KG1 (cell line): ENCODE data around the gene HMCN2.
"Not testable (repeated sequence)": the region's sequence is repeated elsewhere in the genome, so short reads cannot be mapped to it uniquely, and the experiment has no call there.

Experiments
- DNase-seq: peaks from one replicate; lab custom pipeline; 2025; lab: John Stamatoyannopoulos, UW

Gene HMCN2

GRCh38 chr9:130239363-130239695 is 26.2 kb upstream of the HMCN2 start:
- DNase-seq = no peak

- no peak for DNase-seq
Observed at GRCh38 chr9:130239741-130240241, 25.8 kb upstream of the HMCN2 start.

- DNase-seq = no peak
Observed at GRCh38 chr9:130240410-130241197, 25.0 kb upstream of the HMCN2 start.

GRCh38 chr9:130241198-130241535 is 24.4 kb upstream of the HMCN2 start:
- no peak for DNase-seq

GRCh38 chr9:130242270-130243014 is 23.1 kb upstream of the HMCN2 start:
- DNase-seq = no peak

GRCh38 chr9:130243015-130243881 is 22.3 kb upstream of the HMCN2 start:
- DNase-seq = no peak

GRCh38 chr9:130243882-130244170 is 21.7 kb upstream of the HMCN2 start:
- DNase-seq = no peak

GRCh38 chr9:130244548-130245165 is 20.9 kb upstream of the HMCN2 start:
- no peak for DNase-seq

- DNase-seq = no peak
Observed at GRCh38 chr9:130245474-130245873, 20.1 kb upstream of the HMCN2 start.

- no peak for DNase-seq
Observed at GRCh38 chr9:130246126-130246525, 19.4 kb upstream of the HMCN2 start.

- DNase-seq = no peak
Observed at GRCh38 chr9:130254747-130255630, 10.6 kb upstream of the HMCN2 start.

- no peak for DNase-seq
Observed at GRCh38 chr9:130255631-130256134, 9.9 kb upstream of the HMCN2 start.

- DNase-seq = no peak
Observed at GRCh38 chr9:130256644-130257043, 8.9 kb upstream of the HMCN2 start.

GRCh38 chr9:130258137-130258536 is 7.4 kb upstream of the HMCN2 start:
- not testable (repeated sequence) for DNase-seq

- no peak for DNase-seq
Observed at GRCh38 chr9:130259044-130259443, 6.5 kb upstream of the HMCN2 start.

GRCh38 chr9:130260816-130261765 is 4.5 kb upstream of the HMCN2 start:
- DNase-seq = no peak

- no peak for DNase-seq
Observed at GRCh38 chr9:130262061-130262745, 3.4 kb upstream of the HMCN2 start.

GRCh38 chr9:130262771-130263170 is 2.8 kb upstream of the HMCN2 start:
- no peak for DNase-seq
